ENCODE results near the gene DLGAP3.

The DLGAP3 gene

GRCh38 chr1:34928066-34928696 is 1.3 kb downstream of the DLGAP3 start:
- DNase-seq: no peak

- DNase-seq: no peak
Measured at GRCh38 chr1:34927316-34927715, 2.1 kb downstream of the DLGAP3 start.

DNA sequence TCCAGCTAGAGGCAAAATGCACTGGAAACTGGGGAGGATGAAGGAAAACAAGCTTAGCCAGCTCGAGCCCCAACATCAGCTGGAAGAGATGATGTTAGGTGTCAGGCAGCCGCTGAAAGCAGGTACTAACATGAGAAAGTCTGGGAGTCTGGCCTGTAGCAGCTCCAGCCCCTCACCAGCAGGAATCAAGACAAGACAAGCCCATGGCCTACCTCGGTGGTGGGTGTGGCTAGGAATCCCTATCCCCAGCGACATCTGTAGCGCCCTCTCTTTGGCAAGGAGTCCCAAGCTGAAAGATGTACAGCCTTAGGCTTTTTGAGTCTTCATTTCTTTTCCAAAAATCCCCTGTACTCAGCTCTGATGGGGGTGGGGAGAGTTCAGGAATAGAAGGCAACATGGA is 2.6 kb downstream of the DLGAP3 start:
- DNase-seq: no peak

DNA sequence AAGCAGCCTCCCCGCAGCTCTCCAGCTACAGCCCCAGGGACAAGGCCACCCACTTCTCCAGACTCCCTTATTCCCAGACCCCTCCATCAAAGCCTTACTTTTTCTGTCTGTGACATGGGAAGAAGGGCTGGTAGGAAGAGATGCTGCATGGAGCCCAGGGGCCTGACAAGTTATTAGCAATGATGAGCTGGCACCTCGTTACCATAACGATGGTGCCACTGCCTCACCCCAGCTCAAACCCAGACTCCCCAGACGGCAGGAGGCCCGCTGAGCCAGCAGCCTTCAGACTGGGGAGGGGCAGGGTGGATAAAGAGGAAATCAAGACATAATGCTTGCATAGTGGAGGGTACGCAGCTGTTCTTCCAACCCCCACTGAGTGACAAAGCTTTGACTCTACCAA is 3.3 kb downstream of the DLGAP3 start:
- DNase-seq: no peak

DNA sequence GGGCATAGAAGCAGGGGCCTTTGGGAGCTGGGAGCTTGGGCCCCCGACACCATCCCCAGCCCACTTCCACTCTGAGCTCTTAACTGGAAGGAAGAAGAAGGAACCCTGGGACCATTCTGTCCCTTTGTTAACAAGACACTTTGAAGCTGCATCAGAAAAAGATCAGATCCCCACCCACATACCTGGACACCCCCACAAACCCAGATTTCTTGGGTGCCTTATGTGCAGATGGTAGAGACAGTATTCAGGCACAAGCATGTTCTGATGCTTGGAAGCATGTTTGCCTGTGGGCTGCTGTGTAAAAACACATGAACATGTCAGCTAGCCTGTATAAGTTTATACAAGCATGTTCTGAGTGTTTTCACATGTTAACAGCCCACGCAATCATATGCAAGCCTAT is 3.7 kb downstream of the DLGAP3 start:
- DNase-seq: no peak

DNA sequence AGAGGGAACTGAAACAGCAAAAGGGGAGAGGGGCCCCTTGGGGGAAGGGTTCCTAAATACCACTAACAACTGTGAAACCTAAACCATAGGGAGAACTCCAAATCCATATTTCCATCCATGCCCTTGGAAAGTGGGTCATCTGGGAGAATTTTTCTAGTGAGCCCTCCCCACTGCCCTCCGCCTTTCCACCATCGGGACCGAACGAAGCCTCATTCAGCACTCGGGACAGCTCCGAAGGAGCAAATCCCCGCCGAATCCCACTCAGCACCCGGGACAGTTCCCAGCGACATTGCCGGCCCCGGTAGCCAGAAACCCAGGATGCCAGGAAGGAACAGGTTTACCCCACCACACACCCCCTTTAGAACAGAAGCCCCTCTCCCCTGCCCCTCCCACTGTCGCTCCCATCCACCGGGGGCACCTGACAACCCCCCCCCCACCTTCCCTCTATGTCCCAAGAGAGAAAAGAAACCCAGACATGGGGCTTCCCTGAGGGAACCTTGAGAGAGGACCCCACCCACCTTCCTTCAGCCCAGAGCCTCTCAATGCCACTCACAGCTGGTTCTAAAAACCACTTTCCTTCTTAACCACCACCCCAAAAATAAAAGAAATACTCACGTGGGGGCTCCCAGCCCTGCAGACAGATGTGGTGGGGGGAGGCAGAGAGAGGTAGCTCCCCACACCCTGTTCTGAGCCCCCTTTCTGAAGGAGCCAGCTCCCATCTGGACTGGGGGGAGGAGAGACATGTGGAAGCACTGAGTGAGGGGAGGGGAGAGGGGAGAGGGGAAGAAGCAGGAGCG is 4.5 kb downstream of the DLGAP3 start:
- DNase-seq: peak; percentile 85

- no peak for DNase-seq
Measured at GRCh38 chr1:34923490-34923889, 6.0 kb downstream of the DLGAP3 start.

DNA sequence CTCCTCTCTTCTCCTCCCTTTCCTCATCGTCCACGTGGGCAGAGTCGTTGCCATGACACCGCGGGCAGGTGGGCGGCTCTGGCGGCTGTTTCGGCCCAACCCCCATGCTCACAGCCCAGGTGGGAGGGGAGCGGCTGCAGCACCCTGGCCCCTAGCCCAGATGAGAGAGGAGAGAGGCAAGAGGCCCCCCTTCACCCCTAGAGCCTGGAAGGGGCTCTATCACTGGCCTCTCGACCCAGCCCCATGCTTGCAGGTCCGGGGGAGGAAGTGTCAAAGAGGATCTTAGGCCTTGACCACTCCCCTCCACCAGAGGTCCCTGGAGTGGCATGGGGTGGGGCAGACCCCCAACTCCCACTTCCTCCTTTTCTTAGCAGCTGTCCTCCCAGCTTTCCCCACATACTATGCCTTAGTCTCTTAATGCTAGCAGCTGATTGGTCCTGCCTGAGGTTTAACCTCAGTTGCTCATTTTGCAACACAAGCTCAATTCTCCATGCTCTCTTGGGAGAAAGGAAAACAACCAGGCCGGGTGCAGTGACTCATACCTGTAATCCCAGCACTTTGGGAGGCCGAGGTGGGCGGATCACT is 10.4 kb downstream of the DLGAP3 start:
- no peak for DNase-seq

- DNase-seq: no peak
Measured at GRCh38 chr1:34918386-34918976, 11.0 kb downstream of the DLGAP3 start.

DNA sequence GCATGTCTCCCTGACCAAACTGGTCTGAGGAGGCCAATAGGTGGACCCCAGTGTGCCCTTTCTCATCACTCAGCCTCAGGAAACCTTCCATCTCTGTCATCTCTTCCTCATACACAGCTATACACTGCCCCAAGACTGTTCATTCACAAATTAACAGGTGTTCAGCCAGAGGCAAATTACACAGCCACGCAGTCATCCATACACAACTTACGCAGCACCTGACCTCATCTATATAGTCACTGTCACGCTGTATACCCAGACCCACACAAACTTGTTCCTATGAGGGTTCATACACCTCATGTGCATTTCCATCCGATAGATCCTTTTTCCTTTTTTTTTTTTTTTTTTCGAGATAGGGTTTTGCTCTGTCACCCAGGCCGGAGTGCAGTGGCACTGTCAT is 12.4 kb downstream of the DLGAP3 start:
- no peak for DNase-seq

- no peak for DNase-seq
Measured at GRCh38 chr1:34916104-34916503, 13.3 kb downstream of the DLGAP3 start.

DNA sequence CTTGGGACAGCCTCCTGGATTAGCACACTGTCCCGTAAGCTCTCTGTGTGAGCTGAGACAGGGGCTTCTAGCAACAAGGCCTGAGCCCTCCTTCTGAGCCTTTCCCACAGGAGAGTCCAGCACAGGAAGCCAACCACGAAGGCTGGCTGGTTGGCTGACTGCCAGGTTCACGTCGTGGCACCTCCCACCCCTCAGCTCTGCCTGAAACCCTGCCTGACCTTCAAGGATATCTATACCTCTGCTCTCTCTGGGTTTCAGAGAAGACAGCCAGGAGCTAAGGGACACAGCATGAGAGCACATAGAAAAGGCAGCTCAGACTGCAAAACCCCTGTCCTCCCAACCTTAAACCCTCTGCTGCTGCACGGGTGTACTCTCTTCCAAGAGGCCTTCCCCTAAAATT is 13.9 kb downstream of the DLGAP3 start:
- DNase-seq: no peak

DNA sequence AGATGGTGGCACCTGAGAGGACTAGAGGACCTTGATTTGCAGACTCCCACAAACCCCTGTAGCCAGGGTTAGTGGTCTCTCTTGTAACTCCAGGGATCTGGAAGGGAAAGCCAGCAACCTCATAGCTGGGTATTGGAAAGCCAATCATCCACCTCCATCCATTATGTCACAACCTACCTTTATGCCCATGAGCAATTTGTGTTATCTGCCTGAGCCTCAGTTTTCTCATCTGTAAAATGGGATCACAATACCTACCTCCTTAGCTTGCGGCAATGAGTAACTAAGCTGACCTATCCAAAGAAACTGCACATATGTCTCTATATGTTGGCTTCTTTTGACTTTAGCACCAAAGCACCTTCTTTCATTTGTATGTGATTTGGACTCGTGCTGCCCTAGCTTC is 14.5 kb downstream of the DLGAP3 start:
- no peak for DNase-seq

DNA sequence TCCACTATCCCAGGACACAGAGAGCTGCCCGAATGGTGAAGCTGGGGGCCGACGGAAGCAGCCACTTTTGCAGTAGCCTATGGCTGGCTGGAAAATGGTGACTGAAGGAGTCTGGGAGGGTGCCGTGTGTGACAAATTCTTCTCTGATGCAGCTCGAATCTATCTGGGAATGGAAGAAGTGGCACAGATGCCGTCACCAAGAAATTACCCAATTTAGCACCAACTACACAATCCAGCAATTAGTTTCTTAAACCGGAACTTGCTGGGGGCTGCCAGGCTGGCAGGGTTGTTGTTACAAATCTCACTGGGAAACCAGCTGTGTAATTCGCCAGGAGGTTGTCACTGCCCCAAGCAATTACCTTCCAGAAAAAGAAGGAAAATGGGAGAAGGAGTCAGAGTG is 18.0 kb downstream of the DLGAP3 start:
- no peak for DNase-seq

DNA sequence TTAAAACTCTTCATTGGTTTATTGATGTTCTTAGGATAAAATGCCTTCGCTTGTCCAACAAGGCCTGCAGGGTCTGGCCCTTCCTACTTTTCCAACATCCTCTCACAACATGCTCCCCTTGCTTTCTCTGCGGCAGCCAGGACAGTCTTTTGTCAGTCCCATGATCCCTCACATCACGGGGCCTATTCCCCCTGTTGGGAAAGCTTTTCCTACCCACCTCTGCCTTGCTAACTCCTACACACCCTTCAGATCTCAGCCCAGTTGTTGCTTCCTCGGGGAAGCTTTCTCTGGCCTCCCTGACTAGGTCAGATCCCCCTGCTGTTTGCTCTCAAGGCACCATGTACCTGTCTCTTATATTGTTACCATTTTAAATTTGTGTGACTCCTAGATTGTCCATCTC is 19.0 kb downstream of the DLGAP3 start:
- DNase-seq: no peak

DNA sequence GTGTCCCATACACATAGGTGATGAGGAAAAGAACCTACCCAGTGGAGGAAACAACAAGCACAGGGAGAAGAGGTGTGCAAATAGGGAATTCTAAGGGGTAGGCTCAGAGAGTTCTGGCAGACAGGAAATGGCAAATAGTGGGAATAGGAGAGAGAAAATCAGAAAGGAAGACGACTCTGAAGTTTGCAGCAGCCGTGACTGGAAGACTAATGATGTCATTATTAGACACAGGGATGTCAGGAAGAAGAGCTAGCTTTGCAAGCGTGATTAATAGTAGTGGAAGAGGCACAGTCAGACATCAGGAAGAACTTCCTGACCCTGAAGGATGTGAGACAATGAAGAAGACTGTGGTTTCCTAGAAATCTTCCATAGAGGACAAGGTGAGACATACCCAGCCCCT is 21.1 kb downstream of the DLGAP3 start:
- no peak for DNase-seq

DNA sequence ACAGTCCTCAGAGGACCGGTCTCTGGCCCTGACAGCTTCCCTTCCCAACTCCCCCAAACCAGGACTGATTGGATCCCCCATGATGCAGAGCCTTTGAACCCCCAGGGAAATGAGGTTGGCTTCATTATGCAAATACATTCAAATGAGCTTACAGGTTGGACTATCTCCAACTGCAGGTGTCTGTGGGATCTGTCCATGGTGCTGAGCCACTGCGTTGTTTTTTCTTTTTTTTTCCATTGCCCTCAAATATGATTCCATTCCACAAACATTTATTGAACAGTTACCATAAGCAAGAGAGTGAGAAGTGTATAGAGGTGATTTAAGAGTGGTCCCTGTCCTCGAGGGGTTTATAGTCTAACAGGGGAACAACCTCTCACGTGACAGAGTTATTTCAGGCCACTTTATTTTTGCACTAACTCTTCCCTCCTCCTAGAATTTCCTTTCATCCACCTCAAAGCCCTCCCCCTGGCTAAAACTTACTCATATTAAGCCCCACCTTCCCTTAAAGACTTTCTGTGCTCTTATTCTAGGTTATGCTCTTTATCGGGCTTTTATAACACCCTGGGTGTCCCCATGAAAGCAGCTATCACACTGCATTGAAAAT is 21.9 kb downstream of the DLGAP3 start:
- DNase-seq: no peak

DNA sequence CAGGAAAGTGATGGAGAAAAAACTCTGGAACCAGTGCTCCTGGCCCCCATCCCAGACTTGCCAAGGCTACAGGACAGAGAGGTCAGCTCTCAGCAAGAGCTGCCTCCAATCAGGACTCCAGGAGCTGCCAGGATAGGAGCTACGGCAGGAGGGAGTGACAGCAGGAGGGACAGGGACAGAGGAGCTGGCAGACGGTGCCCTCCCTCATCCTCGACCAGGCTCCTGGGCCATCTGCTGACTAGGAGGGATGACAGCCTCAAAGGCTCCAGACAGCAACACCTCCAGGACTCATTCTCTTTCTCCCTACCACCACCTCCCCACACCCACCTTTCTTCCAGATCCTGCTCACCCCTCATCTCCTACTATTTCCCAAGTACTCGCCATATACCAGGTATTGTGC is 22.7 kb downstream of the DLGAP3 start:
- DNase-seq: no peak

GRCh38 chr1:34906222-34906621 is 23.2 kb downstream of the DLGAP3 start:
- no peak for DNase-seq

GRCh38 chr1:34905098-34905459 is 24.4 kb downstream of the DLGAP3 start:
- no peak for DNase-seq

DNA sequence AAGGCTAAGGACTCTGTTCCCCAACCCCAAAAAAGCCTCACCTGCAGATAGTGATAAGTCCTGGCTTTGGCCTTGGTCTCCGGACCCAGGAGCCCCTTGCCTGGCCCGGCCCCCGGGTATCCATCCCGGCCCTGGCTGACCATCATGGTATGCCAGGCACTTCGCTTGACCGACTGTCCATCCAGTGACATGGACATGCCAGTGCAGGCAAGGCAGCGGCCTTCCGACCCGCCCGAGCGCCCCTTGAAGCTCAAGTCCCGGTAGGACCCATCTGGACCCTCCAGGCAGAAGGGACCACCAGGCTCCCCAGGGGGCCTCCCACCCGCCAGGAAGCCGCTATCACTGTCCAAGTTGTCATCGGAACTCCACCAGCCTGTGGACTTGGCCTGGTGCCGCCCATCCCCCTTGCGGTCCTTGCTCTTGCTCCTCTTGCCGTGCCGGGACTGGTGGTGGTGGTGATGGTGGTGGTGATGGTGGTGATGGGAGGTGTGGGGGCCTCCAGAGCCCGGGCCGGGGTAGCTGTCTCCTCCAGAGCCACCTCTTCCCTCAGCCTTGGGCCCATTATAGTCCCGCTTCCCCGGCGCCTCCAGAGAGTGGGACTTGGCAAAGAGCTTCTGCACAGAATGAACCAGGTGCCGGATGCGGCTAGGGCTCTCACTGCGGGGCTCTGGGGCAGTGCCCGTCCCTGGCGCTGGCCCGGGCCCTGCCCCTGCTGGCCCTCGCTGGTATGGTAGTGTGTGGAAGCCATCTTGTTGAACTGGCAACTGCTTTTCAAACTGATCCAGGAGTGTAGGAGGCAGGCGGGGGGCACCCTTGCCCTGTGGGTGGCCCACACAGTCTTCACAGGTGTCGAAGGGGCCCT is 25.0 kb downstream of the DLGAP3 start:
- no peak for DNase-seq

DNA sequence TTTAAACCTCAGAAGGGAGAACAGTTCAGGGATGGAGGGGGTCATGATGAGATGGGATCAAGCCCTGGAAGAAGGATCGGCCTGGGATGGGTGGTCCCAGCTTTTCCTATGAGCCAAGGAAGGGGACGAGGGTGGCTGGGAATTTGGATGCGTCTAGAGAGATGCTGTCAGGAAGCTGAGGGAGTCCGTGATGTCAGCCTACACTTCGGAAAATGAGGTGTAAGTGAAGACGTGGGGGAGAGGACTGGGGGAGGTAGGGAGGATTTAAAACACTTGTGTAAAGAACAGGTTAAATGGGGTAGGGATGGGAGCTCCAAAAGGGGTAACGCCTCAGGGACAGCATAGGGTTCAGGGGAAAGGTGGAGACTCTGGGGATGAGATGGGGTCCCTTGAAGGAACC is 27.5 kb downstream of the DLGAP3 start:
- no peak for DNase-seq

Measured in right forelimb (tissue), 1 donor.